K562 treated with DMSO at 1 percent for 24 hours (cell line): ENCODE data around the gene MGAT4D. TPM values are rescaled to one million over a fixed set of nuclear protein-coding genes. Genes with fewer than 3 reads are reported as not detected.

Experiments
- total RNA-seq: library from RNA; unstranded; fragments of 300-600 nt; gene quantifications from 2 replicates; pipeline ENCODE4 v1.2.3, GENCODE V29; 2022; ENCODE audit warnings: low read depth; ENCODE audit not compliant: insufficient read depth

Gene MGAT4D
- total RNA-seq = not detected in 2 replicates

DNA sequence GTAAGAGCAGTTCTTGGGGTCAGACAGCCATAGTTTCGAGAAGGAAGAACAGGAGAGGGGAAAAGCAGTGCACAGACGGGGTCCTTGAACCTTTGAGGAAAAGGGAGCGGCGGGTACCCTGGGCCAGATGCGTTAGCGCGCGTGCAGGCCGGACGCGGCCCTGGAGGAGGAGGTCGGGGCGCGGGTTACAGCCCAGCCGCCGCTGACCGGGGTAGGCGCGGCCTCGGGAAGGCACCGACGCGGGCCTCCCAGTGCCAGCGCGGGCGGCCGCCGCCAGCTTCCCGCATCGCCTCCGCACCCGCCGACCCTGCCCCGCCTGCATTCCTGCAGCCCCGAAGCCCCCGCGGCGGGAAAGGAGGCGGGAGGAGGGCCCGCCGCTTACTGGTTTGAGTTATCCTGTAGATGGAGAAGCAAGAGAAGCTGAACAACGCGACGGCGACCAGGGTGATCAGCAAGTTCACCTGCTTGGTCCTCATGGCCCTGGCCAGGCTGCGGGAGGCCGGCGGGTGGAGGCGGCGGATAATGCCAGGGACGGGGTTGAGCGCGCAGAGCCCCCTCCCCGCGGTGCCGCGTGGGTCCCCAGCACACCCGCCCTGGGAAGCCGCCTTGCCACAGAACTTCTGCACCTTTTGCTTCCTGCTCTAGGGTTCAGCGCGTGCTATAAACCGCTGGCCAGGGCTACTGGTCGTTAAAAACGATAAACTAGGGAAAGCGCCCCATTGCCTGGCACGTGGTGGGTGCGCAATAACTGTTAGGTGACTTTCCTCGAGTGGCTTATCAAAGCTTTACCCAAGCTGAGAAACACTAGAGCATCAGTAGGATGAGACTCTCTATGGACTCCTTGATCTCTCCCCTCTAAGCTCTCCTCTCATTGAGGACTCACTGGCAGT is at the start of gene MGAT4D:
TSS of gene MGAT4D (minus strand) at position 547 of the 890 bp plus-strand sequence. CDS start at position 476, 71 bp downstream.

DNA sequence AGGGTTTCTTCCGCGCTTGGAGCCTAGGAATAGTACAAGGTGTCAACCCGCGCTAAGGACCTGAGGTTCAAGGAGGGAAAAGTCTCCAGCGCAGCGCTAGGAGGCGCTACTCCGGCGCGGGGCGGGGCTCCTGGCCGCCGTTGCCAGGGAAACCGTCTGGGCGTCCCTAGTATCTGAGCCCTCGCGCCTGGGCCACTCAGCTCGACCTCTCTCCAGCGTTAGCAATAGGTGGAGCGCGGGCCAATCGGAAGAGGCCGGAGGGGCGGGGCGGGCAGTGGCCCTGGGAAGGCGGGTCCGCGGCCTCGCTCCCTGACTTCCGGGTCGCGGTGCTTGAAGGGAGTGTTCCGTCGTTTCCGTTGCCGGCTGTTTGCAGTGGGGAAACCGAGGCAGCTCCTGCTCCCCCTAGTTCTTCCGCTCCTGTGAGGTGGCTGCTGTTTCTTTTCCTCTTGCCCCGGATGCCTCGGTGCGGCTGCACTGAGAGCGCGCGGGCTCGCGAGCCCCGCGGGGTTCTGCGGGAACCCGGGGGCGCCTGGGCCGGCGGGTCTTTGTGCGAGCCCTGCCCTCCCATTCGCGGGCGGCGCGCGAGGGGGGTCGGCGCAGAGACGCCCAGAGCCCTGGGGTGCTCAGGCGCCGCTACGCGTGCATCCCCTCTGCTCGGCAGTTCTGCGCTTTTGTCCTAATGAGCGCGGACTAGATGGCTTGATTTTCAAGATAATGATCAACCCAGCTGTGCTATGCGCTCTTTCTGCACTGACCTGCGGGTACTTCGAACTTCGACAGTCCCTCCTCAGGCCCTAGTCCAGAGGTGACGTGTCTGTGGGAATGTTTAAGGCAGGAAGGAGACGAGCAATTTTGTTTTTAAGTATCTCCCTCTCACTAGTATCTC is 26.0 kb upstream of the MGAT4D start, which contains the start of gene ELMOD2:
TSS of gene ELMOD2 (plus strand) at position 312 of the 886 bp plus-strand sequence. CDS start 1,261 bp downstream, outside the sequence.

DNA sequence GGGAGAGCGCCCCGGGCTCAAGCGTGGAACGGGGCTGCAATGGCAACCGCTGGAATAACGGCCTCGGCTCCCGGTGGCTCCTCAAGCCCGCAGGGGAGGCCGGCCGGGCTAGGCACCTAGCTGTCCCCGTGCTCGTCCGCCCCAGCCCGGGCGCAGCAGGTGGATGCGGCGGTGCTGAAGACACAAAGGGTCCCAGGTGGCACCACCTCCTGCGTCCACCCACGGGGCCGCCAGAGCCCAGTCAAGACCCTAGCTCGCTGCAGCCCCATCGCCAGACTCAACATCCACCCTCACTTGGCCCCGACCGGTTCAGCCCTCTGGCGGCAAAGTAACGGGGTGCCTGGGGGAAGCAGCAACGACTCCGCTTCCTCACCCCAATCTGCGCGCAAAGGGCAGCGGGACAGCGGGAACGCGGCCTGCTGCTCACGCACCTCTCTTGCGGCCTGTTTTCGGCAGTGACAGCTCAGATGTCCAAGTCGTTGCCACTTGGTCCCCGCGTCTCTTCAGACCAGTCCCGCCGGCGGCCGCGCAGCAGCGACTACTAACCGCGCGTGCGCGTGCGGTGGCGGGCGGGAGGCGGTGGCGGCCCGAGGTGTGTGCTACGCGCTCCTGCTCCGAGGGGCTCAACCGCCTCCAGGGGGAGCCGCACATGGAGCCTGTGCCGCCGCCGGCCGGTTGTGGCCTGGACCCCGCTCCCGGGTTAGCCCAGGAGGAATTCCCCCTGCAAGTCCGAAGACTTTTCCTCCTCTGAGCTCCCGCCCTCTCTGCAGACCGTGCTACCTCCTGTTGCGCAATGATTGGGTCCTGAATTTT is 70.8 kb downstream of the MGAT4D start, which contains the start of gene CLGN:
TSS of gene CLGN (minus strand) at position 543 of the 813 bp plus-strand sequence. CDS start 14,570 bp downstream, outside the sequence.

Other genes starting within 250 kb of the MGAT4D start
- gene SCOC, start 124.6 kb downstream of the MGAT4D start, total RNA-seq = 15.4 and 20.6 TPM in 2 replicates
- 11.7 and 12.8 TPM in 2 replicates for gene CLGN, start 70.6 kb downstream of the MGAT4D start, total RNA-seq
- 13.1 and 13.3 TPM in 2 replicates for gene ELMOD2, start 25.9 kb upstream of the MGAT4D start, total RNA-seq
- not detected in 2 replicates for gene UCP1, start 70.7 kb upstream of the MGAT4D start, total RNA-seq